K562 (cell line): ENCODE measurements around the gene SORT1. TPM values are rescaled to one million over a fixed set of nuclear protein-coding genes. Genes with fewer than 3 reads are reported as not detected.

Source experiments
- ASH1L ChIP-seq: fragments of 450-650 bp; IDR thresholded peaks from 2 replicates; pipeline ENCODE4 v1.6.1; 2018; ENCODE audit warnings: borderline replicate concordance, mild to moderate bottlenecking, low read depth; ENCODE audit not compliant: partially characterized antibody
- CEBPG ChIP-seq, 3 experiments: fragments of 200-800 bp in 1 of 3; sonication (Bioruptor generic) in 1 of 3; sonication (generic) in 1 of 3; formaldehyde crosslinking in 1 of 3; IDR thresholded peaks in 2 of 3; conservative IDR thresholded peaks in 1 of 3; 2 replicates each; pipeline versions ENCODE4 v1.6.1 to v1.8.0; 2016 to 2022; ENCODE audit warnings: missing compliant biosample characterization in 2 of 3, missing genetic modification characterization in 2 of 3, mild to moderate bottlenecking in 1 of 3, missing genetic modification reagents in 1 of 3
- CHD1 ChIP-seq: fragments of 200-600 bp; sonication (generic); IDR thresholded peaks from one replicate; pipeline ENCODE4 v1.6.1; 2012; ENCODE audit warnings: mild to moderate bottlenecking, moderate library complexity, low read length, inconsistent platforms
- HMGN3 ChIP-seq: IDR thresholded peaks from 2 replicates; pipeline ENCODE4 v1.6.1; 2011; ENCODE audit warnings: borderline replicate concordance, low read depth, mild to moderate bottlenecking, mixed read lengths, low read length; ENCODE audit not compliant: insufficient read length; ENCODE audit errors: extremely low read depth
- NONO ChIP-seq, 2 experiments: fragments of 200-400 bp in 1 of 2; fragments of 450-650 bp in 1 of 2; formaldehyde crosslinking in 1 of 2; IDR thresholded peaks; 2 replicates each; pipeline ENCODE4 v1.6.1; 2017; ENCODE audit warnings: low read depth in 2 of 2, mild to moderate bottlenecking in 2 of 2, moderate library complexity in 2 of 2, low read length in 1 of 2
- NR2C1 ChIP-seq, 2 experiments: fragments of 450-650 bp; IDR thresholded peaks; 2 replicates each; pipeline ENCODE4 v1.6.1; 2017; ENCODE audit warnings: mild to moderate bottlenecking in 2 of 2, antibody characterized with exemption in 1 of 2, inconsistent platforms in 1 of 2, missing compliant biosample characterization in 1 of 2, missing genetic modification characterization in 1 of 2
- NR2F6 ChIP-seq: fragments of 450-650 bp; formaldehyde crosslinking; IDR thresholded peaks from 2 replicates; pipeline ENCODE4 v1.4.0; 2020; ENCODE audit warnings: mild to moderate bottlenecking
- PTRF ChIP-seq: fragments of 450-650 bp; IDR thresholded peaks from 2 replicates; pipeline ENCODE4 v1.6.1; 2016; ENCODE audit warnings: mild to moderate bottlenecking, missing genetic modification characterization, missing compliant biosample characterization
- RB1 ChIP-seq: fragments of 450-650 bp; IDR thresholded peaks from 2 replicates; pipeline ENCODE4 v1.6.1; 2017; ENCODE audit warnings: low read depth, mild to moderate bottlenecking
- SIN3A ChIP-seq, 2 experiments: fragments of 150-350 bp in 1 of 2; IDR thresholded peaks; 2 replicates each; pipeline ENCODE4 v1.6.1; 2011 to 2016; ENCODE audit warnings: borderline replicate concordance in 2 of 2, low read depth in 2 of 2, low read length in 2 of 2, mild to moderate bottlenecking in 2 of 2, moderate library complexity in 2 of 2; ENCODE audit not compliant: control insufficient read depth in 1 of 2
- TSHZ1 ChIP-seq: fragments of 250-450 bp; sonication (Bioruptor Pico); IDR thresholded peaks from 2 replicates; pipeline ENCODE4 v1.4.0; 2020; ENCODE audit warnings: mild to moderate bottlenecking, moderate library complexity
- ZC3H8 ChIP-seq: fragments of 450-650 bp; IDR thresholded peaks from 2 replicates; pipeline ENCODE4 v1.6.1; 2017
- ZNF318 ChIP-seq, 2 experiments: fragments of 450-650 bp; IDR thresholded peaks; 2 replicates each; pipeline ENCODE4 v1.6.1; 2016; ENCODE audit warnings: mild to moderate bottlenecking in 2 of 2, borderline replicate concordance in 1 of 2, low read depth in 1 of 2, moderate library complexity in 1 of 2
- polyA plus RNA-seq, 8 experiments: library from polyadenylated mRNA; depleted of rRNA in 4 of 8; stranded (reverse) in 5 of 8; unstranded in 3 of 8; fragments of >200 nt; fragmentation: Nextera tagmentation in 2 of 8; fragmentation: Illumina TruSeq in 1 of 8; extraction: Ambion mirVana in 2 of 8; extraction: Trizol in 1 of 8; gene quantifications; 2 replicates each; pipeline versions ENCODE4 v1.2.1 to v1.2.3, GENCODE V29; 2011 to 2014; ENCODE audit warnings: inconsistent platforms in 1 of 8, missing spikeins in 1 of 8
- total RNA-seq, 7 experiments: library from RNA; depleted of rRNA in 6 of 7; stranded (reverse); fragments of >200 nt in 6 of 7; fragmentation: Illumina TruSeq in 2 of 7; extraction: Trizol in 2 of 7; gene quantifications; 2 replicates each; pipeline versions ENCODE4 v1.2.1 to v1.2.3, GENCODE V29; 2011 to 2021; ENCODE audit warnings: low replicate concordance in 1 of 7

Gene SORT1
- total and polyA plus RNA-seq, 9 of the 15 experiments (the other 6 are each of a cell fraction or from before 2014, with no cell fraction given) = 27.4 to 112 (median 65.0) TPM

DNA sequence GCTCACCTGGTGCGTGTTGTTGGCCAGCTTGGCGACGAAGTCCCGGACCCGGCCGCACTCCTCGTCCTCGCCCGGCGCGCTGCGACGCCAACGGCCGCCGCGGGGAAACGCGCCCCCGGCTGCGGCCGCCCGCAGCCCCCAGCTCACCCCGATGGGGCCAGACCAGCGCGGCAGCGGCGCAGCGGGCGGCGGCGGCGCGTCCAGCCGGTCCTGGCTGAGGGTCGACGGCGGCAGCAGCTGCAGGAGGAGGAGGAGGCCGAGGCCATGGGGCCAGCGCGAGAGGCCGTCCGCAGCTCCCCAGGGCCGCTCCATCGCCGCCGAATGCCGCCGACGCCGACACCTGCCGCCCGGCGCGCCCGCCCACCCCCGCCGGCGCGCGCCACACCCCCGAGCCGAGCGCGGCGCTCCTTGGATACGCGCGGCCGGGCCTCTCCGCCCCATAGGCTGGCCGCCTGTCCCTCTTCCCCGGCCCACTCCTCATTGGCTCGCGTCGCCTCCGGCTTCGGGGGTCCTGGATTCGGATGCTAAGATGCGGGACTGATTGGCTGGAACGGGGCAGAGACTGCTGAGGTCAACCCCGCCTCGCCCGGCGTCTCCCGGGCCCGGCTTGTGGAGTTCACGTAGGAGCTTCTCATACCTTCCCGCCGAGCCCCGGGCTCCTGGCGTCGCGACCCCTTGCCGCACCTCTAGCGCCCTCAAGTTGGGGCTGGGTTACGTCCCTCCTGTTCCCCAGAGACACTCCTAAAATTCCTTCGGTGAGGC lies at the start of gene SORT1 (continued):
- TF ChIP-seq ZNF318 (IDR thresholded peaks at IDR 0.05; ENCODE audit: borderline replicate concordance in 1 of 2, low read depth in 1 of 2) (no peak), NR2F6 (CRISPR knock-in tag) (0 out of 2 replicates have a peak, but pooled peaks have one; percentile 61), ZC3H8 (no peak), RB1 (peak; percentile 66; the same call in 1 of the 2 replicates), PTRF (no peak), NONO (IDR thresholded peaks at IDR 0.05; ENCODE audit: low read depth in 2 of 2, low read length in 1 of 2) (peak; percentile 19 to 89; a peak in 2 of 4 replicates), CHD1 (peak; percentile 7), TSHZ1 (CRISPR knock-in tag) (0 out of 2 replicates have a peak, but pooled peaks have one; percentile 17), NR2C1 (IDR thresholded peaks at IDR 0.05) (peak; percentile 36; the same call in 1 of the 2 replicates), NR2C1 (tag; IDR thresholded peaks at IDR 0.05) (0 out of 2 replicates have a peak, but pooled peaks have one; percentile 48), HMGN3 (peak; percentile 86), SIN3A (IDR thresholded peaks at IDR 0.05; ENCODE audit: borderline replicate concordance in 2 of 2, control insufficient read depth in 1 of 2, low read depth in 2 of 2, low read length in 2 of 2) (peak; percentile 4 to 90; a peak in 3 of 4 replicates), CEBPG (CRISPR knock-in tag; IDR thresholded peaks at IDR 0.05) (no peak), CEBPG (tag; conservative IDR thresholded peaks at IDR 0.05 in 1 of 2, IDR thresholded peaks at IDR 0.05 in 1 of 2) (0 out of 4 replicates have a peak, but pooled peaks of 1 of the 2 experiments have one; percentile 10), ASH1L (peak; percentile 90)
